ENCODE data around the gene FASTKD3. TPM values are rescaled to one million over a fixed set of nuclear protein-coding genes. Genes with fewer than 3 reads are reported as not detected.

FASTKD3 gene
- polyA plus RNA-seq, 1 donor from 2014 or later = 27.8 TPM

DNA sequence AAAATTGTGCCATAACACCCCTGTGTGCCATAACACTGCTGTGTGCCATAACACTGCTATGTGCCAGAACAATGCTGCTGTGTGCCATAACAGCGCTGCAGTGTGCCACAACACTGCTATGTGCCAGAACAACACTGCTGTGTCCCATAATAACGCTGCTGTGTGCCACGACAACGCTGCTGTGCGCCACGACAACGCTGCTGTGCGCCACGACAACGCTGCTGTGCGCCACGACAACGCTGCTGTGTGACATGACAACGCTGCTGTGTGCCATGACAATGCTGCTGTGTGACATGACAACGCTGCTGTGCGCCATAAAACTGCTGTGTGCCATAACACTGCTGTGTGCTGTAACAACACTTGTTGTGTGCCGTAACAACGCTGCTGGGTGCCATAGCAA, 43.8 kb downstream of the FASTKD3 start:
- Histone ChIP-seq H3K4me3 (ENCODE audit: low read length) (no peak overlapping the region), H3K9ac (ENCODE audit: low read length) (no peak overlapping the region), H3K27ac (ENCODE audit: low read length) (no peak overlapping the region), H3K4me2 (ENCODE audit: low read length) (no peak overlapping the region), H3K36me3 (ENCODE audit: insufficient read depth, low read length) (no peaks in the 10 kb centered on the region), H3K9me2 (ENCODE audit: insufficient read depth, low read length) (no peaks in the 10 kb centered on the region), H3F3A (ENCODE audit: insufficient read depth, low read length, poor library complexity, severe bottlenecking) (no peaks in the 10 kb centered on the region), H3K79me2 (replicated peaks; ENCODE audit: insufficient read depth, low read length) (no peaks in the 10 kb centered on the region), H3K9me3 (ENCODE audit: low read length) (no peaks in the 10 kb centered on the region), H2AFZ (ENCODE audit: low read depth, low read length) (no peak overlapping the region), H3K27me3 (ENCODE audit: insufficient read depth, low read depth, low read length) (no peaks in the 10 kb centered on the region), H4K20me1 (ENCODE audit: insufficient read depth) (no peaks in the 10 kb centered on the region)
- no peak for TF ChIP-seq RAD21 (conservative IDR thresholded peaks at IDR 0.05)
- TF ChIP-seq, protein P1, sequence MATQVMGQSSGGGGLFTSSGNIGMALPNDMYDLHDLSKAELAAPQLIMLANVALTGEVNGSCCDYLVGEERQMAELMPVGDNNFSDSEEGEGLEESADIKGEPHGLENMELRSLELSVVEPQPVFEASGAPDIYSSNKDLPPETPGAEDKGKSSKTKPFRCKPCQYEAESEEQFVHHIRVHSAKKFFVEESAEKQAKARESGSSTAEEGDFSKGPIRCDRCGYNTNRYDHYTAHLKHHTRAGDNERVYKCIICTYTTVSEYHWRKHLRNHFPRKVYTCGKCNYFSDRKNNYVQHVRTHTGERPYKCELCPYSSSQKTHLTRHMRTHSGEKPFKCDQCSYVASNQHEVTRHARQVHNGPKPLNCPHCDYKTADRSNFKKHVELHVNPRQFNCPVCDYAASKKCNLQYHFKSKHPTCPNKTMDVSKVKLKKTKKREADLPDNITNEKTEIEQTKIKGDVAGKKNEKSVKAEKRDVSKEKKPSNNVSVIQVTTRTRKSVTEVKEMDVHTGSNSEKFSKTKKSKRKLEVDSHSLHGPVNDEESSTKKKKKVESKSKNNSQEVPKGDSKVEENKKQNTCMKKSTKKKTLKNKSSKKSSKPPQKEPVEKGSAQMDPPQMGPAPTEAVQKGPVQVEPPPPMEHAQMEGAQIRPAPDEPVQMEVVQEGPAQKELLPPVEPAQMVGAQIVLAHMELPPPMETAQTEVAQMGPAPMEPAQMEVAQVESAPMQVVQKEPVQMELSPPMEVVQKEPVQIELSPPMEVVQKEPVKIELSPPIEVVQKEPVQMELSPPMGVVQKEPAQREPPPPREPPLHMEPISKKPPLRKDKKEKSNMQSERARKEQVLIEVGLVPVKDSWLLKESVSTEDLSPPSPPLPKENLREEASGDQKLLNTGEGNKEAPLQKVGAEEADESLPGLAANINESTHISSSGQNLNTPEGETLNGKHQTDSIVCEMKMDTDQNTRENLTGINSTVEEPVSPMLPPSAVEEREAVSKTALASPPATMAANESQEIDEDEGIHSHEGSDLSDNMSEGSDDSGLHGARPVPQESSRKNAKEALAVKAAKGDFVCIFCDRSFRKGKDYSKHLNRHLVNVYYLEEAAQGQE (IDR thresholded peaks at IDR 0.05; ENCODE audit: borderline replicate concordance) = no peak
- TF ChIP-seq EP300 (conservative IDR thresholded peaks at IDR 0.05; ENCODE audit: poor library complexity, severe bottlenecking) = no peak
- no peak for TF ChIP-seq EZH2 (IDR thresholded peaks at IDR 0.05; ENCODE audit: borderline replicate concordance, insufficient read depth, low read length, poor library complexity, severe bottlenecking)
- TF ChIP-seq POLR2AphosphoS5 (IDR thresholded peaks at IDR 0.05) = no peak
- TF ChIP-seq MXI1 (conservative IDR thresholded peaks at IDR 0.05; ENCODE audit: poor library complexity, severe bottlenecking) = no peak
- no peak for TF ChIP-seq SMC3 (conservative IDR thresholded peaks at IDR 0.05; ENCODE audit: poor library complexity)
- TF ChIP-seq CTCF (IDR thresholded peaks at IDR 0.05; ENCODE audit: poor library complexity, severe bottlenecking) = no peak
- TF ChIP-seq TAF1 (IDR thresholded peaks at IDR 0.05; ENCODE audit: low read depth) = no peak

DNA sequence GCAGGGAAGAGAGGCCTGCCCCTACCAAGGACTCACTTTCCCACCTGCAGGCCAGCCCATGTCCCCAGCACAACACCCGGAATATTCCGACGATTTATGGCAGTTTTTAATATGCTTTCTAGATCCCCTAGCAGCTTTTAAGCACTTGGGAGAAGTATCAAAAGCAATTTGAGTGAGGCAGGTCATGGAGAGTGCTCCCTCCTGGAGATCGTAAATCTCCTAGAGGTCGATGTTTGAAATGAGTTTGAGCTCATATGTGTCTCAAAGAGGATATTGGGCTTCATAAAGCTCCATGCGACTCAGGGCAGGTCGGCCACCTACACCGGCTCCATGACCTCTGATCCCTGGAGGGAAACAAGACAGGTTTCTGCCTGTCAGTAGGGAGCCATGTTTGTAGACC, 45.2 kb downstream of the FASTKD3 start:
- Histone ChIP-seq H4K20me1 (ENCODE audit: insufficient read depth) (no peaks in the 10 kb centered on the region), H2AFZ (ENCODE audit: low read depth, low read length) (no peak overlapping the region), H3K4me2 (ENCODE audit: low read length) (no peak overlapping the region), H3K36me3 (ENCODE audit: insufficient read depth, low read length) (no peaks in the 10 kb centered on the region), H3K27ac (ENCODE audit: low read length) (no peak overlapping the region), H3K9me2 (ENCODE audit: insufficient read depth, low read length) (no peaks in the 10 kb centered on the region), H3K27me3 (ENCODE audit: insufficient read depth, low read depth, low read length) (no peaks in the 10 kb centered on the region), H3K9ac (ENCODE audit: low read length) (no peak overlapping the region), H3K79me2 (replicated peaks; ENCODE audit: insufficient read depth, low read length) (no peaks in the 10 kb centered on the region), H3K9me3 (ENCODE audit: low read length) (no peaks in the 10 kb centered on the region), H3F3A (ENCODE audit: insufficient read depth, low read length, poor library complexity, severe bottlenecking) (no peaks in the 10 kb centered on the region), H3K4me3 (ENCODE audit: low read length) (no peak overlapping the region)
- no peak for TF ChIP-seq TAF1 (IDR thresholded peaks at IDR 0.05; ENCODE audit: low read depth)
- TF ChIP-seq EP300 (conservative IDR thresholded peaks at IDR 0.05; ENCODE audit: poor library complexity, severe bottlenecking) = no peak
- TF ChIP-seq, protein P1 (IDR thresholded peaks at IDR 0.05; ENCODE audit: borderline replicate concordance) = no peak
- TF ChIP-seq EZH2 (IDR thresholded peaks at IDR 0.05; ENCODE audit: borderline replicate concordance, insufficient read depth, low read length, poor library complexity, severe bottlenecking) = no peak
- no peak for TF ChIP-seq SMC3 (conservative IDR thresholded peaks at IDR 0.05; ENCODE audit: poor library complexity)
- no peak for TF ChIP-seq POLR2AphosphoS5 (IDR thresholded peaks at IDR 0.05)
- no peak for TF ChIP-seq CTCF (IDR thresholded peaks at IDR 0.05; ENCODE audit: poor library complexity, severe bottlenecking)
- TF ChIP-seq MXI1 (conservative IDR thresholded peaks at IDR 0.05; ENCODE audit: poor library complexity, severe bottlenecking) = no peak
- TF ChIP-seq RAD21 (conservative IDR thresholded peaks at IDR 0.05) = no peak
